ENCODE data around the gene ARMC6. TPM values are rescaled to one million over a fixed set of nuclear protein-coding genes. Genes with fewer than 3 reads are reported as not detected.

The ARMC6 gene
- total and polyA plus RNA-seq, 2 experiments from 2014 or later = 40.9 to 112 TPM

DNA sequence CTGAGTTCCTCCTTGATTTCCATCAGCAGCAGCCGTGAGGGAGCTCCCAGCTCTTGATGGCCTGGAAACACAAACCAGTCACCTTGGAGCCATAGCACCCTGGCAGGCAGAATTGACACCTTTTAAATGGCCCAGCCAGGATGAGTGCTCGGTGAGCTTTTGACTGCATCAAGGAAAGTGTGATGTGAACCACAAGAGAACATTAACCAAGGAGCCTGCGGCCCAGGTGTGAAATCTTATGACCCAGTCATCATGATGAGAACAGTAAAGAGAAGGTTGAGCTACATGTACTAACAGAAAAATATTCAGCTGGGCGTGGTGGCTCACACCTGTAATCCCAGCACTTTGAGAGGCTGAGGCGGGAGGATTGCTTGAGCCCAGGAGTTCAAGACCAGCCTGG lies 22.9 kb upstream of the ARMC6 start:
- H2AFZ ChIP-seq = no peak overlapping the region
- H3K9me2 ChIP-seq (ENCODE audit: insufficient read depth) = no peaks in the 10 kb centered on the region
- H3F3A ChIP-seq (replicated peaks; ENCODE audit: low read depth) = 0 out of 2 replicates have a peak, but pooled peaks cover 10% of the 10 kb centered on the region
- peaks cover 2% of the 10 kb centered on the region for H3K27me3 Mint-ChIP-seq (ENCODE audit: insufficient read depth, low read depth, poor library complexity)
- H3K36me3 Mint-ChIP-seq (ENCODE audit: low read depth) = peaks cover 73% of the 10 kb centered on the region
- no peak overlapping the region for H3K27ac Mint-ChIP-seq
- no peak for DNase-seq (ENCODE audit: low spot score)
- H3K36me3 ChIP-seq (ENCODE audit: insufficient read depth) = peaks cover 56% of the 10 kb centered on the region
- H3K4me1 ChIP-seq (ENCODE audit: insufficient read depth) = no peaks in the 10 kb centered on the region
- H3K79me2 ChIP-seq (replicated peaks; ENCODE audit: insufficient read depth) = peaks cover 12% of the 10 kb centered on the region; the same call in 1 of the 2 replicates
- H3K4me1 Mint-ChIP-seq = no peaks in the 10 kb centered on the region
- H3K4me2 ChIP-seq = no peak overlapping the region
- no peaks in the 10 kb centered on the region for H3K9me3 Mint-ChIP-seq
- no peaks in the 10 kb centered on the region for H3K27me3 ChIP-seq (ENCODE audit: insufficient read depth)
- no peak overlapping the region for H3K4me3 Mint-ChIP-seq
- H3K4me3 ChIP-seq = no peak overlapping the region
- peaks cover 22% of the 10 kb centered on the region for H4K20me1 ChIP-seq (replicated peaks; ENCODE audit: insufficient read depth)
- ATAC-seq = no peak
- H3K27ac ChIP-seq (ENCODE audit: low read depth) = no peak overlapping the region
- TF ChIP-seq, protein P1, sequence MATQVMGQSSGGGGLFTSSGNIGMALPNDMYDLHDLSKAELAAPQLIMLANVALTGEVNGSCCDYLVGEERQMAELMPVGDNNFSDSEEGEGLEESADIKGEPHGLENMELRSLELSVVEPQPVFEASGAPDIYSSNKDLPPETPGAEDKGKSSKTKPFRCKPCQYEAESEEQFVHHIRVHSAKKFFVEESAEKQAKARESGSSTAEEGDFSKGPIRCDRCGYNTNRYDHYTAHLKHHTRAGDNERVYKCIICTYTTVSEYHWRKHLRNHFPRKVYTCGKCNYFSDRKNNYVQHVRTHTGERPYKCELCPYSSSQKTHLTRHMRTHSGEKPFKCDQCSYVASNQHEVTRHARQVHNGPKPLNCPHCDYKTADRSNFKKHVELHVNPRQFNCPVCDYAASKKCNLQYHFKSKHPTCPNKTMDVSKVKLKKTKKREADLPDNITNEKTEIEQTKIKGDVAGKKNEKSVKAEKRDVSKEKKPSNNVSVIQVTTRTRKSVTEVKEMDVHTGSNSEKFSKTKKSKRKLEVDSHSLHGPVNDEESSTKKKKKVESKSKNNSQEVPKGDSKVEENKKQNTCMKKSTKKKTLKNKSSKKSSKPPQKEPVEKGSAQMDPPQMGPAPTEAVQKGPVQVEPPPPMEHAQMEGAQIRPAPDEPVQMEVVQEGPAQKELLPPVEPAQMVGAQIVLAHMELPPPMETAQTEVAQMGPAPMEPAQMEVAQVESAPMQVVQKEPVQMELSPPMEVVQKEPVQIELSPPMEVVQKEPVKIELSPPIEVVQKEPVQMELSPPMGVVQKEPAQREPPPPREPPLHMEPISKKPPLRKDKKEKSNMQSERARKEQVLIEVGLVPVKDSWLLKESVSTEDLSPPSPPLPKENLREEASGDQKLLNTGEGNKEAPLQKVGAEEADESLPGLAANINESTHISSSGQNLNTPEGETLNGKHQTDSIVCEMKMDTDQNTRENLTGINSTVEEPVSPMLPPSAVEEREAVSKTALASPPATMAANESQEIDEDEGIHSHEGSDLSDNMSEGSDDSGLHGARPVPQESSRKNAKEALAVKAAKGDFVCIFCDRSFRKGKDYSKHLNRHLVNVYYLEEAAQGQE (IDR thresholded peaks at IDR 0.05; ENCODE audit: unreplicated experiment) = no peak
- no peak for TF ChIP-seq ZNF331 (CRISPR knock-in tag; IDR thresholded peaks at IDR 0.05; ENCODE audit: low read depth)
- TF ChIP-seq, protein P2, sequence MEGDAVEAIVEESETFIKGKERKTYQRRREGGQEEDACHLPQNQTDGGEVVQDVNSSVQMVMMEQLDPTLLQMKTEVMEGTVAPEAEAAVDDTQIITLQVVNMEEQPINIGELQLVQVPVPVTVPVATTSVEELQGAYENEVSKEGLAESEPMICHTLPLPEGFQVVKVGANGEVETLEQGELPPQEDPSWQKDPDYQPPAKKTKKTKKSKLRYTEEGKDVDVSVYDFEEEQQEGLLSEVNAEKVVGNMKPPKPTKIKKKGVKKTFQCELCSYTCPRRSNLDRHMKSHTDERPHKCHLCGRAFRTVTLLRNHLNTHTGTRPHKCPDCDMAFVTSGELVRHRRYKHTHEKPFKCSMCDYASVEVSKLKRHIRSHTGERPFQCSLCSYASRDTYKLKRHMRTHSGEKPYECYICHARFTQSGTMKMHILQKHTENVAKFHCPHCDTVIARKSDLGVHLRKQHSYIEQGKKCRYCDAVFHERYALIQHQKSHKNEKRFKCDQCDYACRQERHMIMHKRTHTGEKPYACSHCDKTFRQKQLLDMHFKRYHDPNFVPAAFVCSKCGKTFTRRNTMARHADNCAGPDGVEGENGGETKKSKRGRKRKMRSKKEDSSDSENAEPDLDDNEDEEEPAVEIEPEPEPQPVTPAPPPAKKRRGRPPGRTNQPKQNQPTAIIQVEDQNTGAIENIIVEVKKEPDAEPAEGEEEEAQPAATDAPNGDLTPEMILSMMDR (conservative IDR thresholded peaks at IDR 0.05; ENCODE audit: low read depth in 2 of 2) = no peak
- TF ChIP-seq EZH2 (IDR thresholded peaks at IDR 0.05; ENCODE audit: low read depth, unreplicated experiment) = no peak
- no peak for TF ChIP-seq JUNB (IDR thresholded peaks at IDR 0.05; ENCODE audit: unreplicated experiment)
- no peak for TF ChIP-seq POLR2AphosphoS5 (IDR thresholded peaks at IDR 0.05; ENCODE audit: low read depth)
- no peak for TF ChIP-seq CREB1 (CRISPR knock-in tag; IDR thresholded peaks at IDR 0.05; ENCODE audit: low read depth)
- TF ChIP-seq EZH2phosphoT487 (IDR thresholded peaks at IDR 0.05; ENCODE audit: unreplicated experiment) = no peak
- TF ChIP-seq, protein P3, sequence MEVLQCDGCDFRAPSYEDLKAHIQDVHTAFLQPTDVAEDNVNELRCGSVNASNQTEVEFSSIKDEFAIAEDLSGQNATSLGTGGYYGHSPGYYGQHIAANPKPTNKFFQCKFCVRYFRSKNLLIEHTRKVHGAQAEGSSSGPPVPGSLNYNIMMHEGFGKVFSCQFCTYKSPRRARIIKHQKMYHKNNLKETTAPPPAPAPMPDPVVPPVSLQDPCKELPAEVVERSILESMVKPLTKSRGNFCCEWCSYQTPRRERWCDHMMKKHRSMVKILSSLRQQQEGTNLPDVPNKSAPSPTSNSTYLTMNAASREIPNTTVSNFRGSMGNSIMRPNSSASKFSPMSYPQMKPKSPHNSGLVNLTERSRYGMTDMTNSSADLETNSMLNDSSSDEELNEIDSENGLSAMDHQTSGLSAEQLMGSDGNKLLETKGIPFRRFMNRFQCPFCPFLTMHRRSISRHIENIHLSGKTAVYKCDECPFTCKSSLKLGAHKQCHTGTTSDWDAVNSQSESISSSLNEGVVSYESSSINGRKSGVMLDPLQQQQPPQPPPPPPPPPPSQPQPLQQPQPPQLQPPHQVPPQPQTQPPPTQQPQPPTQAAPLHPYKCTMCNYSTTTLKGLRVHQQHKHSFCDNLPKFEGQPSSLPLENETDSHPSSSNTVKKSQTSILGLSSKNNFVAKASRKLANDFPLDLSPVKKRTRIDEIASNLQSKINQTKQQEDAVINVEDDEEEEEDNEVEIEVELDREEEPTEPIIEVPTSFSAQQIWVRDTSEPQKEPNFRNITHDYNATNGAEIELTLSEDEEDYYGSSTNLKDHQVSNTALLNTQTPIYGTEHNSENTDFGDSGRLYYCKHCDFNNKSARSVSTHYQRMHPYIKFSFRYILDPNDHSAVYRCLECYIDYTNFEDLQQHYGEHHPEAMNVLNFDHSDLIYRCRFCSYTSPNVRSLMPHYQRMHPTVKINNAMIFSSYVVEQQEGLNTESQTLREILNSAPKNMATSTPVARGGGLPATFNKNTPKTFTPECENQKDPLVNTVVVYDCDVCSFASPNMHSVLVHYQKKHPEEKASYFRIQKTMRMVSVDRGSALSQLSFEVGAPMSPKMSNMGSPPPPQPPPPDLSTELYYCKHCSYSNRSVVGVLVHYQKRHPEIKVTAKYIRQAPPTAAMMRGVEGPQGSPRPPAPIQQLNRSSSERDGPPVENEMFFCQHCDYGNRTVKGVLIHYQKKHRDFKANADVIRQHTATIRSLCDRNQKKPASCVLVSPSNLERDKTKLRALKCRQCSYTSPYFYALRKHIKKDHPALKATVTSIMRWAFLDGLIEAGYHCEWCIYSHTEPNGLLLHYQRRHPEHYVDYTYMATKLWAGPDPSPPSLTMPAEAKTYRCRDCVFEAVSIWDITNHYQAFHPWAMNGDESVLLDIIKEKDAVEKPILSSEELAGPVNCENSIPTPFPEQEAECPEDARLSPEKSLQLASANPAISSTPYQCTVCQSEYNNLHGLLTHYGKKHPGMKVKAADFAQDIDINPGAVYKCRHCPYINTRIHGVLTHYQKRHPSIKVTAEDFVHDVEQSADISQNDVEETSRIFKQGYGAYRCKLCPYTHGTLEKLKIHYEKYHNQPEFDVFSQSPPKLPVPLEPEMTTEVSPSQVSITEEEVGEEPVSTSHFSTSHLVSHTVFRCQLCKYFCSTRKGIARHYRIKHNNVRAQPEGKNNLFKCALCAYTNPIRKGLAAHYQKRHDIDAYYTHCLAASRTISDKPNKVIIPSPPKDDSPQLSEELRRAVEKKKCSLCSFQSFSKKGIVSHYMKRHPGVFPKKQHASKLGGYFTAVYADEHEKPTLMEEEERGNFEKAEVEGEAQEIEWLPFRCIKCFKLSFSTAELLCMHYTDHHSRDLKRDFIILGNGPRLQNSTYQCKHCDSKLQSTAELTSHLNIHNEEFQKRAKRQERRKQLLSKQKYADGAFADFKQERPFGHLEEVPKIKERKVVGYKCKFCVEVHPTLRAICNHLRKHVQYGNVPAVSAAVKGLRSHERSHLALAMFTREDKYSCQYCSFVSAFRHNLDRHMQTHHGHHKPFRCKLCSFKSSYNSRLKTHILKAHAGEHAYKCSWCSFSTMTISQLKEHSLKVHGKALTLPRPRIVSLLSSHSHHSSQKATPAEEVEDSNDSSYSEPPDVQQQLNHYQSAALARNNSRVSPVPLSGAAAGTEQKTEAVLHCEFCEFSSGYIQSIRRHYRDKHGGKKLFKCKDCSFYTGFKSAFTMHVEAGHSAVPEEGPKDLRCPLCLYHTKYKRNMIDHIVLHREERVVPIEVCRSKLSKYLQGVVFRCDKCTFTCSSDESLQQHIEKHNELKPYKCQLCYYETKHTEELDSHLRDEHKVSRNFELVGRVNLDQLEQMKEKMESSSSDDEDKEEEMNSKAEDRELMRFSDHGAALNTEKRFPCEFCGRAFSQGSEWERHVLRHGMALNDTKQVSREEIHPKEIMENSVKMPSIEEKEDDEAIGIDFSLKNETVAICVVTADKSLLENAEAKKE (CRISPR knock-in tag; IDR thresholded peaks at IDR 0.05) = no peak
- no peak for TF ChIP-seq NANOG (IDR thresholded peaks at IDR 0.05; ENCODE audit: borderline replicate concordance)
- no peak for TF ChIP-seq STAT1 (IDR thresholded peaks at IDR 0.05; ENCODE audit: unreplicated experiment)
- TF ChIP-seq, protein P4, sequence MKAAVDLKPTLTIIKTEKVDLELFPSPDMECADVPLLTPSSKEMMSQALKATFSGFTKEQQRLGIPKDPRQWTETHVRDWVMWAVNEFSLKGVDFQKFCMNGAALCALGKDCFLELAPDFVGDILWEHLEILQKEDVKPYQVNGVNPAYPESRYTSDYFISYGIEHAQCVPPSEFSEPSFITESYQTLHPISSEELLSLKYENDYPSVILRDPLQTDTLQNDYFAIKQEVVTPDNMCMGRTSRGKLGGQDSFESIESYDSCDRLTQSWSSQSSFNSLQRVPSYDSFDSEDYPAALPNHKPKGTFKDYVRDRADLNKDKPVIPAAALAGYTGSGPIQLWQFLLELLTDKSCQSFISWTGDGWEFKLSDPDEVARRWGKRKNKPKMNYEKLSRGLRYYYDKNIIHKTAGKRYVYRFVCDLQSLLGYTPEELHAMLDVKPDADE (IDR thresholded peaks at IDR 0.05) = no peak
